Measurements from ENCODE around the gene ZNF622.

The ZNF622 gene

GRCh38 chr5:16489322-16489791 lies 23.8 kb upstream of the ZNF622 start:
- H3K4me3 ChIP-seq (ENCODE audit: low read depth, low read length), result no peak overlapping the region
- TF ChIP-seq CTCF (IDR thresholded peaks at IDR 0.05; ENCODE audit: control insufficient read depth, extremely low read depth, insufficient read depth), result peak; percentile 57
- peak; percentile 33 for DNase-seq (ENCODE audit: low read depth)

DNA sequence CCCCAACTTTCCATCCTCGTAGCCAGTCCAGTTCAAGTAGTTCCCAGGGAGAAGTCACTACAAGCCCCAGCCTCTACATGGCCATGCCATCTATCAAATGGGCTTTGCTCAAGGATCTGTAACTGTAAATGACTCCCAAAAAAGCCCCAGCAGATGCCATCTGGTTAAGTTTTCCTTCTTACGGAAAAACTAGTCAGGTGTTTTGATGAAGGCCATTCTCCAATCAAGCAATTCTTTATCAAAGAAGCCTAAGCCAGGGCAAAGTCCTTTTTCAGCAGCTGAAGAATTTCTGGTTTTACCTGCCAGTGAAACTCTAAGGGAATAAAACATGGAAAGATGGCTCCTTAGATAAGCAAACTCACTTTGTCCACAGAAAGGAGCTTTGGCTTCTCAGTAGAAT lies 21.9 kb upstream of the ZNF622 start:
- TF ChIP-seq CTCF (IDR thresholded peaks at IDR 0.05; ENCODE audit: control insufficient read depth, extremely low read depth, insufficient read depth), result no peak
- no peak overlapping the region for H3K4me3 ChIP-seq (ENCODE audit: low read depth, low read length)
- no peak for DNase-seq (ENCODE audit: low read depth)

DNA sequence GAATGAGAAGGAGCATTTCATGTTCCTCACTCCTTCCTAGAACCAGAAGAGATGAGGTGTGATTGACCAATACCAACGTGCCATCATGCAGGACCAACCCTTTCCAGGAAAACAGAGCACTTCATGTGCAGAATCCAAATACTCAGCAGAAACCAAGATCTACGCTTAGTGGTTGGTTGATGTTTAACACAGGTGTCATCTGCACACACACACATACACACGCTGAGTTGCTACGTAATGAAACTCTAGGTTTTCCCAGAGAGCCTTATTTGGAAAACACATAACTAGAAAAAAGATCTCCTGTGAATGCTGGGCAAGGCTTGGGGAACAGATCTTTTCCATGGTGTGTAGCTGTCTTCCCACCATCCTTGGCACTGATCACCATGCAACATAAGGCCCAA lies 21.1 kb upstream of the ZNF622 start:
- DNase-seq (ENCODE audit: low read depth), result no peak
- H3K4me3 ChIP-seq (ENCODE audit: low read depth, low read length), result no peak overlapping the region
- TF ChIP-seq CTCF (IDR thresholded peaks at IDR 0.05; ENCODE audit: control insufficient read depth, extremely low read depth, insufficient read depth), result no peak

- no peak for TF ChIP-seq CTCF (IDR thresholded peaks at IDR 0.05; ENCODE audit: control insufficient read depth, extremely low read depth, insufficient read depth)
- no peak overlapping the region for H3K4me3 ChIP-seq (ENCODE audit: low read depth, low read length)
- no peak for DNase-seq (ENCODE audit: low read depth)
Measured at GRCh38 chr5:16485656-16486055, 20.1 kb upstream of the ZNF622 start.

DNA sequence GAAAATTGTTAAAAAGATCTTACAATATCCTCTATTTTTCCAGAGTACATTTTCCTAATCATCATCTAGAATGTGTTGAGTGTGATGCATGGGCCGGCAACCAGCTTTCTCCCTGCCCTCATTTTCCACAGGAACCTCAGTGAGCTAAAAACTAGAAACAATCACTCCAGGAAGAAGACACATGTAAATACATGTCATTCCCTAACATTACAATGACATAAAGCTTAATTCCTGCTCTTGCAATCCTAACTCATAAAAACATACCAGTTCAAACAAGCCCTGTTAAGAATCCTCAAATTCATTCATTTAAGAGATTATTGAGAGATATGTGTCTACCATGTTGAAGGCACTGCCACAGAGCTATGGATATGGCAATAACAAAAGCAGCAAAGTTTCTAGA lies 18.5 kb upstream of the ZNF622 start:
- no peak for DNase-seq (ENCODE audit: low read depth)
- no peak overlapping the region for H3K4me3 ChIP-seq (ENCODE audit: low read depth, low read length)

GRCh38 chr5:16483361-16483760 lies 17.8 kb upstream of the ZNF622 start:
- TF ChIP-seq CTCF (IDR thresholded peaks at IDR 0.05; ENCODE audit: control insufficient read depth, extremely low read depth, insufficient read depth), result no peak
- peak; percentile 57 for DNase-seq (ENCODE audit: low read depth)
- no peak overlapping the region for H3K4me3 ChIP-seq (ENCODE audit: low read depth, low read length)

More for the DNA sequence above, 18.5 kb upstream of the ZNF622 start:
- no peak for TF ChIP-seq CTCF (IDR thresholded peaks at IDR 0.05; ENCODE audit: control insufficient read depth, extremely low read depth, insufficient read depth)

DNA sequence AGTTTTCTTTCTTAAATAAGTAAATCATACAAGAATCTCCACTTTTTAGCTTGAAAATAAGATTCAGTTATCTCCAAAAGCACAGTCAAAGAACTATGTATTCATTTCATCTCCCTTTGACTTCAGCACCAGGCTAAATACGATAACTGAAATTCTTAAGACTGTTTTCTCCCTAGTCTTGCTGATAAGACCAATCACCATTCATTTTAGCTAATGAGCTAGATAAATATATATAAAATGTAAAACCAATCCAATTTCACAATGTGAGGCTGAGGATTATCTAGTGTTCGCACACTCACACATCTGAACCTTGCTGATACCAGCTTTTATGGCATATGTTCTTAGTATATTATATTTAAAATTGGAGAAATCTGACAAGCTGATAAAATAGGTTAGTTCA lies 17.3 kb upstream of the ZNF622 start:
- DNase-seq (ENCODE audit: low read depth), result no peak
- TF ChIP-seq CTCF (IDR thresholded peaks at IDR 0.05; ENCODE audit: control insufficient read depth, extremely low read depth, insufficient read depth), result no peak
- no peak overlapping the region for H3K4me3 ChIP-seq (ENCODE audit: low read depth, low read length)
